B cell (primary cell): ENCODE measurements around the gene ZSCAN30. TPM values are rescaled to one million over a fixed set of nuclear protein-coding genes. Genes with fewer than 3 reads are reported as not detected.

Experiments used
- ATAC-seq: fragments of 200-7000 bp; cut with Tn5 transposase; one replicate; pipeline ENCODE4 v1.10.0; 2021; ENCODE audit warnings: low read depth, mild to moderate bottlenecking, moderate number of reproducible peaks, moderate library complexity
- CTCF ChIA-PET: fragments of 350-600 bp; sonication (Branson Sonifier 250); formaldehyde crosslinking; loops from one replicate; lab custom pipeline; 2021; ENCODE audit warnings: antibody characterized with exemption, inconsistent platforms; lab: Charles Lee
- POLR2A ChIA-PET: fragments of 350-600 bp; sonication (Branson Sonifier 250); formaldehyde crosslinking; loops from one replicate; lab custom pipeline; 2021; ENCODE audit warnings: antibody characterized with exemption; lab: Charles Lee
- DNase-seq: peaks from one replicate; pipeline ENCODE4 v3.0.0; 2013
- H2AFZ ChIP-seq: 2 replicates; pipeline ENCODE4 v1.6.1; 2012; ENCODE audit warnings: mild to moderate bottlenecking, low read depth, low read length; ENCODE audit not compliant: insufficient read depth, poor library complexity, severe bottlenecking
- H3K27ac ChIP-seq, 2 donors: 1 replicate in 1 of 2; 2 replicates in 1 of 2; pipeline ENCODE4 v1.5.1; 2012 to 2013; ENCODE audit warnings: low read length in 2 of 2, mild to moderate bottlenecking in 2 of 2, moderate library complexity in 1 of 2
- H3K27me3 ChIP-seq, 4 experiments: fragments of 200-600 bp in 1 of 4; sonication (generic) in 1 of 4; replicated peaks in 1 of 4; 1 replicate in 2 of 4; 2 replicates in 2 of 4; pipeline versions ENCODE4 v1.6.1 to v1.7.0; 2013 to 2016; ENCODE audit warnings: low read length in 3 of 4, mild to moderate bottlenecking in 2 of 4, mixed read lengths in 1 of 4, moderate library complexity in 1 of 4; ENCODE audit not compliant: insufficient read depth in 4 of 4, control insufficient read depth in 3 of 4; ENCODE audit errors: control extremely low read depth in 1 of 4
- H3K36me3 ChIP-seq, 2 experiments: replicated peaks in 1 of 2; 1 replicate in 1 of 2; 2 replicates in 1 of 2; pipeline versions ENCODE4 v1.6.1 to v1.7.1; 2013; ENCODE audit warnings: low read length in 1 of 2; ENCODE audit not compliant: insufficient read depth in 2 of 2, control insufficient read depth in 1 of 2; ENCODE audit errors: control extremely low read depth in 1 of 2, extremely low read depth in 1 of 2
- H3K4me1 ChIP-seq, 2 donors: fragments of 200-600 bp in 1 of 2; sonication (generic) in 1 of 2; 1 replicate in 1 of 2; 2 replicates in 1 of 2; pipeline versions ENCODE4 v1.5.1 to v1.6.1; 2013 to 2017; ENCODE audit warnings: low read length in 2 of 2; ENCODE audit not compliant: control insufficient read depth in 2 of 2, insufficient read depth in 2 of 2
- H3K4me2 ChIP-seq: replicated peaks from 2 replicates; pipeline ENCODE3; 2012; ENCODE audit warnings: mild to moderate bottlenecking, low read depth, low read length; ENCODE audit not compliant: poor library complexity, severe bottlenecking
- H3K4me3 ChIP-seq, 5 experiments: fragments of 200-600 bp in 1 of 5; sonication (generic) in 1 of 5; 1 replicate in 3 of 5; 2 replicates in 2 of 5; pipeline versions ENCODE4 v1.5.1 to v1.7.0; 2011 to 2016; ENCODE audit warnings: low read length in 4 of 5, mild to moderate bottlenecking in 4 of 5, low read depth in 2 of 5, control low read depth in 1 of 5, moderate library complexity in 1 of 5; ENCODE audit not compliant: insufficient read depth in 1 of 5; ENCODE audit errors: control extremely low read depth in 1 of 5, extremely low read depth in 1 of 5
- H3K79me2 ChIP-seq: fragments of 200-600 bp; sonication (generic); one replicate; pipeline ENCODE4 v1.6.0; 2016; ENCODE audit warnings: low read length; ENCODE audit not compliant: control insufficient read depth, insufficient read depth
- H3K9ac ChIP-seq: fragments of 200-600 bp; sonication (generic); 2 replicates; pipeline ENCODE4 v1.6.1; 2017; ENCODE audit warnings: mild to moderate bottlenecking, low read length, moderate library complexity
- H3K9me3 ChIP-seq, 3 donors: one replicate each; pipeline versions ENCODE4 v1.6.1 to v1.7.1; 2013; ENCODE audit warnings: low read length in 2 of 3; ENCODE audit not compliant: control insufficient read depth in 2 of 3, insufficient read depth in 1 of 3; ENCODE audit errors: control extremely low read depth in 1 of 3
- H4K20me1 ChIP-seq: 2 replicates; pipeline ENCODE4 v1.6.0; 2012; ENCODE audit warnings: mild to moderate bottlenecking, low read length; ENCODE audit not compliant: insufficient read depth, control insufficient read depth, poor library complexity, severe bottlenecking
- H3K27ac Mint-ChIP-seq: one replicate; pipeline ENCODE4 v1.8.0; 2021; ENCODE audit warnings: mixed read lengths
- H3K27me3 Mint-ChIP-seq: one replicate; pipeline ENCODE4 v1.8.0; 2021; ENCODE audit warnings: mixed read lengths
- H3K4me1 Mint-ChIP-seq: one replicate; pipeline ENCODE4 v1.8.0; 2021; ENCODE audit warnings: mixed read lengths
- H3K4me3 Mint-ChIP-seq: one replicate; pipeline ENCODE4 v1.8.0; 2021; ENCODE audit warnings: mixed read lengths
- H3K9me3 Mint-ChIP-seq: one replicate; pipeline ENCODE4 v1.8.0; 2022; ENCODE audit warnings: mixed read lengths; ENCODE audit not compliant: insufficient read depth
- CTCF ChIP-seq: fragments of 200-600 bp; IDR thresholded peaks from one replicate; pipeline ENCODE4 v1.8.0; 2022; ENCODE audit warnings: antibody characterized with exemption, mild to moderate bottlenecking
- EZH2 ChIP-seq: IDR thresholded peaks from 2 replicates; pipeline ENCODE4 v1.6.1; 2012; ENCODE audit warnings: borderline replicate concordance, low read depth, mild to moderate bottlenecking, moderate library complexity, low read length; ENCODE audit not compliant: insufficient read depth, poor library complexity, severe bottlenecking
- WGBS: methylation state at CpG from one replicate; pipeline ENCODE4 v1.1.5; 2013; ENCODE audit warnings: missing lambda C conversion rate; ENCODE audit not compliant: insufficient coverage; 5-methylcytosine and 5-hydroxymethylcytosine counted together
- intact Hi-C: fragments of 100-400 bp; cut with micrococcal nuclease; formaldehyde crosslinking; loops from one replicate; pipeline ENCODE4 v1.10.0; 2022
- polyA plus RNA-seq: library from polyadenylated mRNA; depleted of rRNA; stranded (reverse); fragments of >200 nt; gene quantifications from 2 replicates; pipeline ENCODE4 v1.2.3, GENCODE V29; 2012
- total RNA-seq, 2 donors: library from RNA; stranded (reverse); fragments of 120-200 nt in 1 of 2; gene quantifications; 1 replicate in 1 of 2; 2 replicates in 1 of 2; pipeline versions ENCODE4 v1.2.3 to v1.2.4, GENCODE V29; 2013 to 2022

ZSCAN30 gene
- total and polyA plus RNA-seq, 2 donors (not counting 1 experiment from before 2014, with no cell fraction given) = 11.0 to 37.3 TPM

- peaks cover 31% of the 10 kb centered on the region for H3K4me1 Mint-ChIP-seq
- H3K9ac ChIP-seq = peak overlapping the region; percentile 87
- CTCF ChIA-PET = interaction anchor here (0.5 to 3.3 kb wide), 9 partner anchors 10 to 239 kb away, joined by 3 to 12 read pairs (median 4); partner anchors contain the start of genes ZNF397 and ZSCAN30
- WGBS = 8% methylated on average over 44 of the region's 48 CpGs
- peaks cover 0 to 22% (median 0%) of the 10 kb centered on the region in 3 donors for H3K9me3 ChIP-seq
- peak overlapping the region; percentile 82 for H3K4me2 ChIP-seq
- DNase-seq (peak; percentile 84), ATAC-seq (peak; percentile 85)
- POLR2A ChIA-PET = interaction anchor here (0.7 to 1.7 kb wide), 5 partner anchors 22 to 78 kb away, joined by 3 to 15 read pairs (median 8); partner anchors contain the start of genes ZNF24, ZNF397 and ZSCAN30
- peak overlapping the region; percentile 95 for H3K4me3 Mint-ChIP-seq
- peaks cover 0 to 11% of the 10 kb centered on the region in 2 experiments for H3K36me3 ChIP-seq
- peak overlapping the region; percentile 81 to 93 for H3K27ac ChIP-seq
- TF ChIP-seq CTCF (no peak), EZH2 (no peak)
- H3K27ac Mint-ChIP-seq = peak overlapping the region; percentile 95
- no peaks in the 10 kb centered on the region for H3K9me3 Mint-ChIP-seq
- intact Hi-C loops = loop anchor here (1.0 to 5.0 kb wide), 5 partner anchors 18 to 77 kb away; partner anchors contain the start of genes ZNF24, ZNF397 and ZSCAN30
- peak overlapping the region; percentile 93 for H2AFZ ChIP-seq
- peaks cover 3% of the 10 kb centered on the region for H3K79me2 ChIP-seq
- peaks cover 18 to 23% of the 10 kb centered on the region in 2 donors for H3K4me1 ChIP-seq
- no peaks in the 10 kb centered on the region for H3K27me3 Mint-ChIP-seq
- H3K4me3 ChIP-seq = peak overlapping the region; percentile 34 to 79 (median 76)
- H3K27me3 ChIP-seq = no peaks in the 10 kb centered on the region
- no peaks in the 10 kb centered on the region for H4K20me1 ChIP-seq
Observed at GRCh38 chr18:35267161-35267651, 22.8 kb downstream of the ZSCAN30 start.

- no peaks in the 10 kb centered on the region for H3K79me2 ChIP-seq
- no peak overlapping the region for H3K27ac Mint-ChIP-seq
- peaks cover 0 to 11% (median 0%) of the 10 kb centered on the region in 3 donors for H3K9me3 ChIP-seq
- no CpG with 5 or more reads among the region's 2 CpGs for WGBS
- no peaks in the 10 kb centered on the region for H3K27me3 ChIP-seq
- ChIA-PET CTCF (interaction anchor here (1.6 kb wide), 1 partner anchor 27 kb away, joined by 3 read pairs; no protein-coding TSS in a partner anchor), POLR2A (no interaction called here)
- no peak overlapping the region for H2AFZ ChIP-seq
- no peak overlapping the region for H3K9ac ChIP-seq
- no peak overlapping the region for H3K27ac ChIP-seq
- no peak overlapping the region for H3K4me3 ChIP-seq
- no peaks in the 10 kb centered on the region for H3K27me3 Mint-ChIP-seq
- H3K4me1 ChIP-seq = peaks cover 18 to 22% of the 10 kb centered on the region in 2 donors
- peaks cover 0 to 11% of the 10 kb centered on the region in 2 experiments for H3K36me3 ChIP-seq
- H3K4me2 ChIP-seq = no peak overlapping the region
- ATAC-seq (no peak), DNase-seq (no peak)
- no peaks in the 10 kb centered on the region for H4K20me1 ChIP-seq
- peaks cover 31% of the 10 kb centered on the region for H3K4me1 Mint-ChIP-seq
- H3K9me3 Mint-ChIP-seq = no peaks in the 10 kb centered on the region
- TF ChIP-seq EZH2 (no peak), CTCF (no peak)
- no peak overlapping the region for H3K4me3 Mint-ChIP-seq
- intact Hi-C loops = no loop called here
Observed at GRCh38 chr18:35264409-35264808, 25.6 kb downstream of the ZSCAN30 start.
